Measurements from ENCODE around the gene MTIF2.

GRCh38 chr2:55233658-55233940 is 35.4 kb downstream of the MTIF2 start:
- no peak for TF ChIP-seq POLR2AphosphoS5 (IDR thresholded peaks at IDR 0.05; ENCODE audit: low read depth, low read length)
- no peak for TF ChIP-seq CTCF (IDR thresholded peaks at IDR 0.05)
- TF ChIP-seq SIN3A (IDR thresholded peaks at IDR 0.05; ENCODE audit: borderline replicate concordance, insufficient read depth, low read depth, low read length), result no peak
- TF ChIP-seq TCF7L2 (IDR thresholded peaks at IDR 0.05; ENCODE audit: low read depth, low read length), result no peak
- no peak for TF ChIP-seq REST (IDR thresholded peaks at IDR 0.05; ENCODE audit: insufficient read depth in 1 of 2, low read depth in 2 of 2, low read length in 1 of 2)
